Neural crest cell (in vitro differentiated cells): ENCODE measurements around the gene MPRIP. TPM values are rescaled to one million over a fixed set of nuclear protein-coding genes. Genes with fewer than 3 reads are reported as not detected.

Source experiments
- DNase-seq: peaks from one replicate; pipeline ENCODE4 v3.0.0; 2021; ENCODE audit warnings: low read depth, mixed read lengths, low spot score
- H3K27ac Mint-ChIP-seq: one replicate; pipeline ENCODE4 v1.8.0; 2021; ENCODE audit warnings: mild to moderate bottlenecking, mixed read lengths; ENCODE audit not compliant: unreplicated experiment
- H3K27me3 Mint-ChIP-seq: 2 replicates; pipeline ENCODE4 v1.8.0; 2021; ENCODE audit warnings: low read depth, mild to moderate bottlenecking, mixed read lengths
- H3K36me3 Mint-ChIP-seq: 2 replicates; pipeline ENCODE4 v1.8.0; 2021; ENCODE audit warnings: low read depth, mild to moderate bottlenecking, mixed read lengths
- H3K4me1 Mint-ChIP-seq: 2 replicates; pipeline ENCODE4 v1.8.0; 2021; ENCODE audit warnings: mixed read lengths
- H3K4me3 Mint-ChIP-seq: one replicate; pipeline ENCODE4 v1.8.0; 2021; ENCODE audit warnings: mild to moderate bottlenecking, mixed read lengths
- H3K9me3 Mint-ChIP-seq: 2 replicates; pipeline ENCODE4 v1.8.0; 2021; ENCODE audit warnings: mixed read lengths
- total RNA-seq: library from RNA; stranded (reverse); gene quantifications from 2 replicates; pipeline ENCODE4 v1.2.1, GENCODE V29; 2021
- TF ChIP-seq, protein P1 (sequence below): fragments of 200-600 bp; sonication (generic); conservative IDR thresholded peaks from 2 replicates; pipeline ENCODE4 v1.5.0; 2021; ENCODE audit warnings: antibody characterized with exemption, mild to moderate bottlenecking

MPRIP gene
- total RNA-seq, 1 donor from 2014 or later: 241 TPM

DNA sequence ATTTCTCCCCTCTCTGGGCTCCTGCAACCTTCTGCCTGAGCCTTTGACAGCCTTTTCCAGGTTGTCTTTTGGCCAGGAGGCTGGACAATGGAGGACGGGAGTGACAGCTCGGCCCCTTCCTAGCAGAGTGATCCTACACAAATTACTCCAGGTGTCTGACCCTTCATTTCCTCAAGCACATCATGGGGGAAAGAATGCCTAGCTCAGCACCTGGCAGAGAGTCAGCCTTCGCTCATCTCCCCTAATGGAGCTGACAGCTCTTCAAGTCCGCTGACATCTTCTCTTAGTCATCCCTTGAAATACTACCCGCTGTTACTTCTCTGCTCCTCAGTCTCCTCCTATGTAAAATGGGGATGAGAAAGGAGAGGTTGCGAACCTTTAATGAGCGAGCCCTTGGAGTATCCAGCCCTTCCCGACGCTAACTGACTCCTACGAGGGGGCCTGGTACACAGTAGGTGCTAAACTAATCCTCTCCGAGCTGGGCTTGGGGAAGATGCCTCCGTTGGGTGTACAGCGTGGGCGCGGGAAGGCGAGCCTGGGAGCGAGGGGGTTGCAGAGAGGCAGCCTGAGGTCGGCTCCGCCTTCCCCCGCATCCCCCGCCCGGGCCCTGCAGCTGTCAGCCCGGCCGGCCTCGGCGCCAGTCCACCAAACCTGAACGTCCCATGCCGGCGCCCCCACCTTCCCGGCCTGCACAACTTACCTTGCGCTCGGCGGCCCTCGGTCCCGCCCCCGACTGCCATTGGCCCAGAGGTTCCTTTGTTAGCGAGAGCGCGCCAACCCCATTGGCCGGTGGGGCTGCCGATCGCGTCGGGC lies 480 bp upstream of the MPRIP start:
- no peak overlapping the region for H3K27ac Mint-ChIP-seq
- peaks cover 7% of the 10 kb centered on the region for H3K36me3 Mint-ChIP-seq
- no peaks in the 10 kb centered on the region for H3K27me3 Mint-ChIP-seq
- H3K9me3 Mint-ChIP-seq: peaks cover 2% of the 10 kb centered on the region
- TF ChIP-seq, protein P1, sequence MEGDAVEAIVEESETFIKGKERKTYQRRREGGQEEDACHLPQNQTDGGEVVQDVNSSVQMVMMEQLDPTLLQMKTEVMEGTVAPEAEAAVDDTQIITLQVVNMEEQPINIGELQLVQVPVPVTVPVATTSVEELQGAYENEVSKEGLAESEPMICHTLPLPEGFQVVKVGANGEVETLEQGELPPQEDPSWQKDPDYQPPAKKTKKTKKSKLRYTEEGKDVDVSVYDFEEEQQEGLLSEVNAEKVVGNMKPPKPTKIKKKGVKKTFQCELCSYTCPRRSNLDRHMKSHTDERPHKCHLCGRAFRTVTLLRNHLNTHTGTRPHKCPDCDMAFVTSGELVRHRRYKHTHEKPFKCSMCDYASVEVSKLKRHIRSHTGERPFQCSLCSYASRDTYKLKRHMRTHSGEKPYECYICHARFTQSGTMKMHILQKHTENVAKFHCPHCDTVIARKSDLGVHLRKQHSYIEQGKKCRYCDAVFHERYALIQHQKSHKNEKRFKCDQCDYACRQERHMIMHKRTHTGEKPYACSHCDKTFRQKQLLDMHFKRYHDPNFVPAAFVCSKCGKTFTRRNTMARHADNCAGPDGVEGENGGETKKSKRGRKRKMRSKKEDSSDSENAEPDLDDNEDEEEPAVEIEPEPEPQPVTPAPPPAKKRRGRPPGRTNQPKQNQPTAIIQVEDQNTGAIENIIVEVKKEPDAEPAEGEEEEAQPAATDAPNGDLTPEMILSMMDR: no peak
- peak overlapping the region; percentile 87 for H3K4me3 Mint-ChIP-seq
- H3K4me1 Mint-ChIP-seq: peaks cover 44% of the 10 kb centered on the region
- peak; percentile 95 for DNase-seq

DNA sequence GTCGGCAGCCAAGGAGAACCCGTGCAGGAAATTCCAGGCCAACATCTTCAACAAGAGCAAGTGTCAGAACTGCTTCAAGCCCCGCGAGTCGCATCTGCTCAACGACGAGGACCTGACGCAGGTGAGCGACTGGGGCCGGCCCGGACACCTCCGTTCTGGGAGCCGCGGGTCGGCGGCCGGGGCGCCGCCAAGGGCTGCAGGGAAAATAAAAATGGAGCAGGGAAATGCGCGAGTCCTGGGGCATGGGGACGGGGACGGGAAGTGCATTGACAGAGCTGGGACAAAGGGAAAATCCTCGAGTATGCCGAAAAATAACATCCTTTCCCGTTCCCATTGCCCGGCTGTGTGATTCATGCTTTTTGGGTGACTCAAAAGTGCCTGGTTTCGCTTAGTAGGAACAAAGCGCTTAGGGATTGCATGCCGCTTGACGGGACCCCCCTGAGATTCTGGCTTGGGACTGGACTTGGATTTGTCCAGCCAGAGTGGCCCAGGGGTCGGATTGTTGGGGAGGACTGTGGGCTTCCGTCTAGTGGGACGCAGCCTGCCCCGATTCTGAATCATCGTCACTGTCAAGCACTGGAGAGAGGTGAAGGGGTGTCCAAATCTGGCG lies 699 bp downstream of the MPRIP start:
- peaks cover 52% of the 10 kb centered on the region for H3K4me1 Mint-ChIP-seq
- H3K27me3 Mint-ChIP-seq: no peaks in the 10 kb centered on the region
- peaks cover 2% of the 10 kb centered on the region for H3K9me3 Mint-ChIP-seq
- TF ChIP-seq, protein P1: no peak
- peak overlapping the region; percentile 98 for H3K4me3 Mint-ChIP-seq
- peaks cover 15% of the 10 kb centered on the region for H3K36me3 Mint-ChIP-seq
- peak overlapping the region; percentile 96 for H3K27ac Mint-ChIP-seq
- no peak for DNase-seq

DNA sequence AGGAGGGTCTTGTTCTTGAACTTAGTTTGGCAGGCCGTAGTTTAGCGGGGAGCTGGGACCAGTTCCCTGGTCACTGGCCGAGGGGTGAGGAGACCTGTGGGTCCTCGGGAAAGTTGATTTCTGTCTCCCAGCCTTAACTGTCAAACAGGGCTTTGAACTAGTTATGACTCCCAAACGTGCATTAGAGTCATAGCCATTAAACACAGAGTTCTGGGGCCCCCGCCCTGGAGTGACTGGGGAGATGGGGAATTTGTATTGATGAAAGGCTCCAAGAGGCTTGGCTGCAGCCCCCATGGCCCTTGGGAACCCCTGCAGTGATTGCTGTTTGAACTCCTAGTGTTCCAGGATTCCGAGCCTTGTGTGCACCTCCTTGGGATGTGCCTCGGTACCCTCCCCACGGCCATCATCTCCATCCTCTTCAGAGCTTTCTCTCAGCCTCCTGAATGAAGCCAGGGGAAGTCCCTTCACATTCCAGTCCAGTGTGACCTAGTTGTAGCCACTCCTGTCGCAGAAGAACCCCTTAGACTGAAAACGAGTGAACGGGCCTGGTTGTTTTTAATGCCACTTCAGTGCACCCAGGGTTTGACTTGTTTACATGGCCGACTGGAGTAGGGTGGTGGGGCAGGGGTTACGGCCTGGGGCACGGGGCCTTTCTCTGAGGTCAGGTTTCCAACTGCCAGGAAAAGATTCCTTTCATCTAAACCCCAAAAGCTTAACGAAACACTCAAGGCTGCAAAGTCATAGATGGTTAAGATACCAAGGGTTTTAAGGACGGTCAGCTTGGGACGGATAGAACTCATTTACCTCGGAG lies 1.4 kb downstream of the MPRIP start:
- peaks cover 55% of the 10 kb centered on the region for H3K4me1 Mint-ChIP-seq
- peak overlapping the region; percentile 96 for H3K27ac Mint-ChIP-seq
- TF ChIP-seq, protein P1: no peak
- H3K9me3 Mint-ChIP-seq: peaks cover 2% of the 10 kb centered on the region
- DNase-seq: no peak
- H3K36me3 Mint-ChIP-seq: peaks cover 17% of the 10 kb centered on the region
- H3K27me3 Mint-ChIP-seq: no peaks in the 10 kb centered on the region
- H3K4me3 Mint-ChIP-seq: peak overlapping the region; percentile 98

DNA sequence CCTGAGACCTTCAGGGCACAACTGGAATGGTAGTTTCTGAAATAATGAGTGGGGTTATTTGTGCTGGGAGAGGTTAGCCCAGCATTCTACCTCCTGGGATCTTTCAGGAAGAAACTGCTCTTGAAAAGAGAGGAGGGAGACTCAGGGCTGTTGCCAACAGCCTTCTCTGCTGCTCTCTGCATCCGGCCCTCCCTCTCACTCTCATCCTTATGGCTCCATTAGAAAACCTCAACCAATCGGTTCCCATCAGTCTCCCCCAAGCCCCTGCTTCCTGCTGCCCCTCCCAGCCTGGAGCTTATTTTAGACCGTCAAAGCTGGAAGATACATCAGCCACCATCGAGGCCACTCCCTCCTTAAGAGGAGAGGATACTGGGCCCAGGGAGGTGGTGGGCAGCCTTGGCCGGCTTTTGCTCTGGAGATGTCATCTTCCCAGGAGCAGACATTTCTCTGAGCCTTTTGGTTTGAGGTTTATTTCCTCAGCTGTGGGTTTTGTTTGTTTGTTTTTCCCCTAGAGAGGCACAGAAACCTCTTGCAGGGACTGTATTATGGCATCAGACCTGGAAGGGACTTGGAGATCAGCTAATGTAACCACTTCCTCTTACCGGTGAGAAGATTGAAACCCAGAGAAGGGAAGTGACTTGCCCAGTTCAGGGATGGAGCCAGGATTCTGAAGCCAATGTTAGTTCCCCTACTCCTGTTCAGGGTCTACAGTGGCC lies 2.7 kb downstream of the MPRIP start:
- peaks cover 59% of the 10 kb centered on the region for H3K4me1 Mint-ChIP-seq
- DNase-seq: no peak
- peaks cover 2% of the 10 kb centered on the region for H3K9me3 Mint-ChIP-seq
- peak overlapping the region; percentile 15 for H3K27ac Mint-ChIP-seq
- no peaks in the 10 kb centered on the region for H3K27me3 Mint-ChIP-seq
- H3K4me3 Mint-ChIP-seq: peak overlapping the region; percentile 98
- TF ChIP-seq, protein P1: no peak
- H3K36me3 Mint-ChIP-seq: peaks cover 17% of the 10 kb centered on the region

DNA sequence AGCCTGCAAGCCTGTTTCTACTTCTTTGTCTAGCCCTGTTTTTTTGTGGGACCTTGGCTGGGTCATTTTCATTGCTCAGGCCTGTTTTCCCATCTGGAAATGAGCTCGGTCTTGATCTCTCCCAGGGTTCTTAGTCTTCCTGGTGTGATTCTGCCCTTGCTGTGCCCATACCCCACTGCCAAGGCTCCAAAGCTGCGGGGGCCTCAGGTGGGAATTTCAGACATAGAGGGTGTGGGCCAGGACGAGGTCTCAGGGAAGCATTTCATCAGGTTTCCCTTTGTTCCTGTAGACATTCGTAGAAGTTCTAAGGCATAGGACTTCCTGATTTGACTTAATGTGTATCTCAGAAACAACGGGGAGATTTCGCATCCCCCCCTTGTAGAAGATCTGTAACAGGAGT lies 5.8 kb downstream of the MPRIP start:
- H3K4me1 Mint-ChIP-seq: peaks cover 53% of the 10 kb centered on the region

More for the DNA sequence above, 5.8 kb downstream of the MPRIP start:
- Mint-ChIP-seq H3K4me3 (no peak overlapping the region), H3K27ac (peak overlapping the region; percentile 29), H3K9me3 (peaks cover 2% of the 10 kb centered on the region), H3K27me3 (no peaks in the 10 kb centered on the region), H3K36me3 (peaks cover 17% of the 10 kb centered on the region)
- TF ChIP-seq, protein P1: no peak
- no peak for DNase-seq
